GM11168 (cell line): ENCODE measurements around the gene PLCH2.

Experiments used
- in situ Hi-C: fragments of 300-500 bp; cut with MboI; formaldehyde crosslinking; loops from one replicate; pipeline ENCODE4 v1.12.0; 2022; ENCODE audit warnings: low sequenced_read_pairs; ENCODE audit not compliant: unreplicated experiment

PLCH2 gene

DNA sequence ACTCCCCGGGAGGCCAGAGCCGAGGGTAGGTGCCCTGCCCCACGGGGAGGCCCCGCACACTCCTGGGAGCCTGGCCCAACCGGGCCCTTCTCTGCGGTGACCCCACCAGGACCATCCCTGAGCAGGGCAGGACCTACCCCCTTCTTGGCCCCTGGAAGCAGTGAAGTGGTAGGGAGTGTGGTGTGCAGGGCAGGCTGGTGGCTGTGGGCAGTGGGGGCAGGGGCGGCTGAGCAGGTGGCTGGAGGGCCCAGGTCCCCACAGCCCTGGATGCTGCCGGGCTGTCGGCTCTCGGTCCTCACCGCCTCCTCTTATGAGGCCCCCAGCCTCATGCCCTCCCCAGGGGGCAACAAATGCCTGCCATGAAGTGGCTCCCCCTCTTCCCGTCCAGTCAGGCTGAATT, 19.5 kb downstream of the PLCH2 start:
- in situ Hi-C loops: no loop called here

DNA sequence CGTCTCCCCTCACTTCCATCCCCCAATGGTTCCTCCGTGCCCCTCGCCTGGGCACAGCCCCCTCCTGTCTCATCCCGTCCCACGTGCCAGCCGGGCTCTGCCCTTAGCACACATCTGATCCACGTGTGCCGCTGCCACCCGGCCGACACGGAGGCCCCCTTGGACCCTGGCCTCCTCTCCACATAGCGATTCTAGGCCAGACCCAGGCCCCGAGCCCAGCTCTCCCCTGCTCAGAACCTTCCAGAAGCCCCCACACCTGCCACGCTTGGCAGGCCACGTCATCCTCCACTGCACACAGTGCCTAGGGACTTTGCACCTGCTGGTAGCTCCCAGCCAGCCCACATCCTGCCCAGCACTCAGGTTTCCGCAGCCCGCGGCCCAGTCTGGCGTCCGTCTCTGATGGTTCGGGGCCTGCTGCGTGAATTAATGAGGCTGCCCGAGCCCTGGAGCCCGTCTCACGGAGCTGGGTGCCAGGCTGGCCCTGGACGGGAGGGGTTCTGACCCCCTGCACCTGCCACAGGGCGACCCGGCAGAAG, 20.1 kb downstream of the PLCH2 start:
- in situ Hi-C loops: no loop called here

DNA sequence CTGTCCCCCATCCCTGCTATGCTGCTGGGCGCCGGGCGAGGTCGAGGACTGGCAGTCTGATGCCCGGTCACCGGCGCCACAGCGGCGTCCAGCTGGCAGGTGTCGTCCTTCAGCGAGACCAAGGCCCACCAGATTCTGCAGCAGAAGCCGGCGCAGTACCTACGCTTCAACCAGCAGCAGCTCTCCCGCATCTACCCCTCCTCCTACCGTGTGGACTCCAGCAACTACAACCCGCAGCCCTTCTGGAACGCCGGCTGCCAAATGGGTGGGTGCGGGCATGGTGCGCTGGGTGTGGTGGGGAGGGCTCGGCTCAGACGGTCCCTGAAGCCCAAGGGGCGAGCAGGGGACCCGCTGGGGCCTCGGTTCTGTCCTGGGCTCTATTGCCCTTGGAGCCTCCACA, 20.7 kb downstream of the PLCH2 start:
- in situ Hi-C loops: no loop called here

DNA sequence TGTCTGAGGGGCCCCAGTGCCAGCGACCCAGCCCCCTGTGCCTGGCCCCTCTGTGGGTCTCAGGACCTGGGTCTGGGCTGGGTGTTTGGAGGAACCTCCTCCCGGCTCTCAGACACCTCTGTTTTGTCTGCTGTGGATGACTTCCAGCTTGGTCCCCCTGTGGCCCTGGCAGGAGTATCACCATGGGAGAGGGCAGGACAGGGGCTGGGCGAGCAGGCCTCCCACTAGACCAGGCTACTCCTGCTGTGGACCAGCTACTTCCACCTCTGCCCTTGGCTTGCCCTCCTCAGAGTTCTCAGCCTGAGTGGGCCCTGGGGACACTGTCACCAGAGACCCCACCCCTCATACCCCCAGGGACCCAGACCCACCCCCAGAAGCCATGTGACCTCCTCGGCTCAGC, 21.8 kb downstream of the PLCH2 start:
- in situ Hi-C loops: no loop called here

DNA sequence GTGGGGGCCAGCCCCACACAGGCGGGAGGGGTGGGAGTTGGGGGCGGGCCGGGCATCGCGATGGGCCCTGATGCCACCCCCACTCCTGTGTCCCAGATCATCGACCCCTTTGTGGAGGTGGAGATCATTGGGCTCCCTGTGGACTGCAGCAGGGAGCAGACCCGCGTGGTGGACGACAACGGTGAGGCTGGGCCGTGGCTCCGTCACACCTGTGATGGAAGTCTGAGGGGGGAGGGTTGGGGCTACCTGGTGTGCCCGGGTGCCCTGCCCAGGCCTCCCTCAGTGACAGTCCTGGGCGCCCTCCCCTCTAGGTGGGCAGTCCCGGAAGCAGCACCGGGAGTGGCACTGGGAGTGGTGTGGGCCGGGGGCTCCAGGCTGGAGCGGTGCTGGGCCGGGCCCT, 22.6 kb downstream of the PLCH2 start:
- in situ Hi-C loops: no loop called here

DNA sequence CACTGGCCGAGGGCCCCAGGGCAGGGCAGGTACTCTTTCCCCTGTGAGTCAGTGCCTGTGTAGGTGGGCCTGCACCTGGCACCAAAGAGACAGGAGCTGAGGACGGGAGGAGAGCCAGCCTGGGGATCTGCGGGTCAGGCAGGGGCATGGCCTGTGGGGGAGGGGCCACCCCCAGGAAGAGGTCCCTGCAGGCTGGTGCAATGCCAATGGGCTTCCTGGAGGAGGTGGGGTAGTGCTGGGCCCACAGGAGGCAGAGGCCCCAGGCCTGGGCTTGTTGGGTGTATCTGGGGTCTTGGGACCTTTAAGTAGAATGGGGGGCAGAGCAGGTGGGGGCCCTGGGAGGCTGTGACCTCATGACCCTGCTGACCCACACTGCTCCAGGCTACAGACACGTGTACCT, 23.2 kb downstream of the PLCH2 start:
- in situ Hi-C loops: no loop called here

DNA sequence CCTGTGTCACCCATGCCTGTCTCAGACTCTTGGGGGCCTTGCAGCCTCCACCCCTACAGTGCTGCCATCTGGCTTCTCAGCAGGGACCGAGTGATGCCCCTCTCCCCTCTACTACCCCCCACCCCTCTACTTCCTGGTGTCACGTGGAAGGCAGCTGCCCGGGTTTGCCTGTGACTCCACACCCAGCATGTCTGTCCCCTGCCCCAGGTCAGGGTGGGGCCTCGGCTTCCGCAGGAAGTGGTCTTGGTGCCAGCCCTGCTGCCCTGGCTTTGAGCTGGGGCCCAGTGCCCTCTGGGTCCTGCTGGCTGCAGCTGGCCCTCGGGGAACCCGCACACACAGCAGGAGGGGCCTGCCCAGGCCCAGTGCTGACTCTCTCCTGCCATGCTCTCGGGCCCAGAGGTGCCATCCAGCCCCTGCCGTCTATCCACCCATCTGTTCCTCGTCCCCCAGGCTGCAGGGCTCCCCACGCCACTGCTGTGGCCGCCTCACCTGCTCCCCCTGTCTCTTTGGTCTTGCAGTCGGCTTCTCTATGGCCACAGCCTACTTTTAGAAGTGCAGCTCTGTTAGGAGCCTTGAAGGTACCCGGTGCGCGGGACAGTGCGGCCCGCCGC, 24.0 kb downstream of the PLCH2 start:
- in situ Hi-C loops: no loop called here

DNA sequence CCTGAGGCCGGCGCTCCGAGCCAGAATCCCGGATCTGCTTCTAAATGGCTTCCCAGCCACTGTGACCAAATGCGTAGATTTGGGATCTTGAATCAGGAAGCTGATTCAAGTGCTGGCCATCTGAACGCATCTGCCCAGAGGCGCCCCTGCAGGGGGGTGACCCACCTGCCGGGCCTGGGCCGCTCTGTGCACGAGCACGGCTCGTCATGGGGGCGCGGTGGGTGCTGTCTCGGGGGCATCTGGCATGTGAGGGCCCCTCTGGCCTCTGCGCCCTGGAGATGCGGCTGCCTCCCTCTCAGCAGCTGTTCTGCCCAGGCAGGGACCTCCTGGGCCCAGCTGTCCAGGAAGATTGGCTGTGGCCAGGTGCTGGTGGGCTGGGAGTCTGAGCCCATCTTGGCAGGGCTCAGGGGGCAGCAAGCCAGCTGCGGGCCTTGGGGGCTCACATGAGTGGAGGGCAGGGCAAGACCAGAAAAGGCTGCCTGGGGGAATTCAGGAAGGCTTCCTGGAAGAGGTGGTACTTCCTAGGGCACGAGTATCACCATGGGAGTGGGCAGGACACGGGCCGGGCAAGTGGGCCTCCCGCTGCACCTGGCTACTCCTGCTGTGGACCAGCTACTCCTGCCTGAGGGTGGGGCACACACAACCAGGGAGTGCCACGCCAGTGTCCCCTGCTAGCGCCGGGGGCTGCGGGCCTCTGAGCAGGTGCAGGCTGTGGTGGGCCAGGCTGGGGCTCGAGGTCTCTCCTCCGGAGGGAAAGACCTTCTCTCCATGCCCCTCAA, 25.1 kb downstream of the PLCH2 start:
- in situ Hi-C loops: no loop called here

DNA sequence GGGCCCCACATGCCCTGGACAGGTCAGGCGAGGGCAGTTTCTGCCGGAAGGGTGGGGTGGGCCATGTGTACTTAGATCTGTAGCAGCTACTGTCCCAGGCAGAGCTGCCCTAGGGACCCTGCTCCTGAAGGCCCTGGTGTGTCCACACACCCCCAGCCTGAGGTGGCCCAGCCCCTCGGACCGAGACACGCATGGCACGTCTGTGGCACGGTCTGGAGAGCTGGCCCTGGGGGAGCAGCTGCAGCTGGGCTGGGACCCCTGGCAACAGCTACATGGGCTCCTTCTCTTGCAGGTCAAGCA, 25.7 kb downstream of the PLCH2 start:
- in situ Hi-C loops: no loop called here

DNA sequence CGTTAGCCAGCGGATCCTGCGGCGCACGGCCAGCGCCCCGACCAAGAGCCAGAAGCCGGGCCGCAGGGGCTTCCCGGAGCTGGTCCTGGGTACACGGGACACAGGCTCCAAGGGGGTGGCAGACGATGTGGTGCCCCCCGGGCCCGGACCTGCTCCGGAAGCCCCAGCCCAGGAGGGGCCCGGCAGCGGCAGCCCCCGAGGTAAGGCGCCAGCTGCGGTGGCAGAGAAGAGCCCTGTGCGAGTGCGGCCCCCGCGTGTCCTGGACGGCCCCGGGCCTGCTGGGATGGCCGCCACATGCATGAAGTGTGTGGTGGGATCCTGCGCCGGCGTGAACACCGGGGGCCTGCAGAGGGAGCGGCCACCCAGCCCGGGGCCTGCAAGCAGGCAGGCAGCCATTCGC, 26.1 kb downstream of the PLCH2 start:
- in situ Hi-C loops: no loop called here

DNA sequence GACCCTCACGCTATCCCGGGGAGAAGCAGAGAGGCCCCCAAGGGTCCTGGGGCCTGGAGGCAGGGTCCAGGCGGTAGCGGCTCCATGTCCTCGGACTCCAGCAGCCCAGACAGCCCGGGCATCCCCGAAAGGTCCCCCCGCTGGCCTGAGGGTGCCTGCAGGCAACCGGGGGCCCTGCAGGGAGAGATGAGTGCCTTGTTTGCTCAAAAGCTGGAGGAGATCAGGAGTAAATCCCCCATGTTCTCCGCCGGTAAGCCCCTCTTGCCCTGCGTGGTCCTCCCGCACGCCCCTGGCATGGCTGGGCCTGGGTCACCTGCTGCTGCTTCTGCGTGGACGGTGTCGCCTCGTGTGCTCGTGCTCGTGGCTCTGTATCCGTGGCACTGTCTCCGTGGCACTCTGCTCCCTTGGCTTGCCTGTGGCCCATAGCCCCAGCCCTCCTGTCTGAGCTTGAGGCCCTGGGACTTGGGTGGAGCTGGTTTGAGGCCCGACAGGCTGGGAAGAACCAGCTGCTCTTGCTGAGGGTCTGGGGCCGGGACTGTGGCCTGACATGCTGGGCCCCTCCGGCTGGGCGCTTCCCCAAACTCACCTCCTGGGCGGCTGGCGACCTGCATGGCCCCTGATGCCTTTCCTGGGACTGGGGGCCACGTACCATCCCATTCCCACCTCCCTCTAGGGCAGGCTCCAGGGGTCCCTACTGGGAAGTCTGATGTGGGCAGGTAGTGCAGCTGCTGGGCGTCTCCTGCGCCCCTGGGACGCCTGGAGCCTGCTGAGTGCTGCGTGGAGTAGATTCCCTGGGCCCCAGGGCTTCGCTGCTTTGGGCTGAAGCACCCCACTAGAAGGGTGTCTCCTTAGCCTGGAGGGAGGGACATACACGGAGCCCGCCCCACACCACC, 26.8 kb downstream of the PLCH2 start:
- in situ Hi-C loops: no loop called here

DNA sequence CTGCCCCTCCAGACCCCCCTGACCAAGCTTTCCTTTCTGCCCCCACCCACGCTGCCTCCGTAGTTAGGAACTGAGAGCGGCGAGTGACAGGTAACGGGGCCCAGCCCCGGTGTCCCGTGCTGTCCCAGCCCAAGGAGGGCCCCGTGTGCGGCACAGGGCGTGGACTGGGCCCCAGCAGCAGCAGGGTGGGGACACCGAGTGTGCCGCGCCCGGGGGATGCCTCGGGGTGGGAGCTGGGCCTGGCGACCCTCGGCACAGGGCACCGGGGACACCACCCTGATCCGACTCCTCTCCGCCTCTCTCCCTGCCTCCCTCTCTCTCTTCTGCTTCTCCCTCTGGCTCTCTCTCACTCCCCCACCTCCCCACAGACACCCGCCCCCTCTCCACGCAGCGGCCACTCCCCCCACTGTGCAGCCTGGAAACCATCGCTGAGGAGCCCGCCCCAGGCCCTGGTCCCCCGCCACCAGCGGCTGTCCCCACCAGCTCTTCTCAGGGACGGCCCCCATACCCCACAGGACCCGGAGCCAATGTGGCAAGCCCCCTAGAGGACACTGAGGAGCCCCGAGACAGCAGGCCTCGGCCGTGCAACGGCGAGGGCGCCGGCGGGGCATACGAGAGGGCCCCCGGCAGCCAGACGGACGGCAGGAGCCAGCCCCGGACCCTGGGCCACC, 27.6 kb downstream of the PLCH2 start:
- in situ Hi-C loops: no loop called here

DNA sequence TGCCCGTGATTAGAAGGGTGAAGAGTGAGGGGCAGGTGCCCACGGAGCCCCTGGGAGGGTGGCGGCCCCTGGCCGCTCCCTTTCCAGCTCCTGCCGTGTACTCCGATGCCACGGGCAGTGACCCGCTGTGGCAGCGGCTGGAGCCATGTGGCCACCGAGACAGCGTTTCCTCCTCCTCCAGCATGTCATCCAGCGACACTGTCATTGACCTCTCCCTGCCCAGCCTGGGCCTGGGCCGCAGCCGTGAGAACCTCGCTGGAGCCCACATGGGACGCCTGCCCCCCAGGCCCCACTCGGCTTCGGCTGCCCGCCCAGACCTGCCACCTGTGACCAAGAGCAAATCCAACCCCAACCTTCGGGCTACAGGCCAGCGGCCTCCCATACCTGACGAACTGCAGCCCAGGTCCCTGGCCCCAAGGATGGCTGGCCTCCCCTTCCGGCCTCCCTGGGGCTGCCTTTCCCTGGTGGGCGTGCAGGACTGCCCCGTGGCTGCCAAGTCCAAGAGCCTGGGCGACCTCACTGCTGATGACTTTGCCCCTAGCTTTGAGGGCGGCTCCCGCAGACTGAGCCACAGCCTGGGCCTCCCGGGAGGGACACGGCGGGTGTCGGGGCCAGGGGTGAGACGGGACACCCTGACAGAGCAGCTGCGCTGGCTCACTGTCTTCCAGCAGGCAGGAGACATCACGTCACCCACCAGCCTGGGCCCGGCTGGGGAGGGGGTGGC, 28.3 kb downstream of the PLCH2 start:
- in situ Hi-C loops: no loop called here

DNA sequence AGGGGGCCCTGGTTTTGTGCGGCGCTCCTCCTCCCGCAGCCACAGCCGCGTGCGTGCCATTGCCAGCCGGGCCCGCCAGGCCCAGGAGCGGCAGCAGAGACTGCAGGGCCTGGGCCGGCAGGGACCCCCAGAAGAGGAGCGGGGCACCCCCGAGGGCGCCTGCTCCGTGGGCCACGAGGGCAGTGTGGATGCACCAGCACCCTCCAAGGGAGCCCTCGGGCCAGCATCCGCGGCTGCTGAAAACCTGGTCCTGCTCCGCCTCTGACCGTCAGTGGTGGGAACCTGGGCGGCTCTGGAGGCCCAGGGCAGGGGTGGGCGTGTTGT, 28.8 kb downstream of the PLCH2 start:
- in situ Hi-C loops: no loop called here

DNA sequence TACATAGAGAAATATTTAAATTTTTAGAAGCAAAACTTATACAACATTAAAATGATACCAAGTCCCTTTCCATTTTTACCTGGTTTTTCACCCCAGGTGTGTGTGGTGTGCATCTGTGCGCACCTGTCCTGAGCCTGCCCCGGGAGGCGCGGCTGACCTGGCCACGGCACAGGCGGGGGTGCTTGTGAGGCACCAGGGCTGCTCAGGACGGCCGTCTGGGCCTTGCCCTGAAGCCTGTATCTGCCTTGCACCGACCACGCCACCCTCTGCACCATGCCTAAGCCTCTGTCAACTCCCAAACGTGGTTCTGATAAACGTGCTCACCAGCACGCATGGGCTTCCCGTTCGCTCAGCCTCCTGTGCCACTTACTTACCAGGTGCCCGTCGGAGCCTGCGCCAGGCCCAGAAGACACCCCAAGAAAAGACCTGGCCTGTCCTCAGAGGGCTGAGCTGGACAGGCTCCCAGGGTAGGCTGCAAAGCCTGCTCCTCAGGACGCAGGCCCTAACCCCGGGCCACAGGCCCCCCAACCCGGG, 29.4 kb downstream of the PLCH2 start:
- in situ Hi-C loops: no loop called here

DNA sequence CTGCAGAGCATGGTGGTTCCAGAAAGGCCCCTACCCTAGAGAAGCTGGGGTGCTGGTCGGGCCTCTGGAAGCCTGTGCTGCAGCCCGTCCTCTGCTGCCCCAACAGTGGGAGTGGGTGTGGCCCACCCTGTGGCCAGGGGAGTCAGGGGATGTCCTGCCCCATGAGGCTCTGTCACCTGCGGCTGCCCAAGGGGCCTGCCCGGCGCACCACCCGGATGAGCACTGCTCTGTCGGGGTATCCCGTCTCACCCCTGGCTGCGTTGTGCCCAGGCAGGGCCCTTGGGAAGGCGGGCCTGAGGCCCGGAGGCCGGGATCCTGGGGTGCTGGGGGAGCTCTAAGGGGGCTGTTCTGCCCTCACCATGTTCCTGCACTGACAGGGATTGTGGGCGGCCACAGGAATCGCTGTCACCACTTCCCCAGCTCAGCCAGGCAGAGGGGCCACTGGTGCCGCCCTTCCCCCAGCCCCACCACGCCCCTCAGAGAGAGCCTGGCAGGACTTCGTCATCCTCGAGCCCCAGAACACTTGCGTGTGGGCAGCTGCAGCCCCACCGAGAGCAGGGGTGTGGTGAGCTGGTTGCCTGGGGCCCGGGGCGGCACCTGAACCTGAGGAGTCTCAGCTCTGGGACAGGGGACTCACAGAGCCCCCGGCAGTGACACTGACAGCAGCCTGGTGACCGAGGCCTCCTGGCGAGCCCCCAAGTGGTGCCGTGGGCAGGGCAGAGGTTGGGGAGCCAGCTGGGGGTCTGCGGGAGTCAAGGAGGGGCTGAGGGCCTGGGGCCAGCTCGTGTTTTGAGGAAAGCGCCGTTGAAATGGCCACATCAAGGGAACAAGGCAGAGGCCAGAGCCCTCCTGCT, 30.1 kb downstream of the PLCH2 start:
- in situ Hi-C loops: no loop called here

DNA sequence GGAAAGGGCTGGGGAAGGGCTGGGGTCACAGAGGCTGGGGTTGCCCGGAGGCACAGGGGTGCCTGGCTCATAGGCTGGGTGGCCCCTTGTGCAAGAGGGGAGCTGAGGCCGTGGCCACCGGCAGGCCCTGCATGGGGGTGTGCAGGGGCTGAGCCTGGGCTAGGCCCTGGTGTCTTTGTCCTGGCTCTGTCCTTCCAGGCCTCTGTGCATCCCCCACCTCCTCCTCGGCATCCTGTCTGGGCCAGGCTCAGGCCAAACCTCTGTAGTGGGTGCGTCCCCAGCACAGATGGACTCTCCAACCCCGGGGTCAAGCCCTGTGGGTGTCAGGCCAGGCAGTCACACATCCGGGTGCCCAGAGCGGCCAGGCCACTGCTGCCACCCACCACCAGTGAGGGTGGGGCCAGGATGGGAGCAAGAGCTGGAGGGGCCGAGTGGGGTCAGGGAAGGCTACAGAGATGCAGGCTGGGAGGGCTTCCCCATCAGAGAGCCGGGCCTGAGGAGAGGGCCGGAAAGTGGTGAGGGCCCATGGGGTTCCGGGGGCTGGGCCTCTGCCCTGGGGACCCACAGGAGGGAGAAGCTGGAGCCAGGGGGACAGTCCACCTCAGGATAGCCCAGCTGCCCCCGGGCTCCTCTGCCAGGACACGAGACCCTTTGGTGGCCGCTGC, 30.9 kb downstream of the PLCH2 start:
- in situ Hi-C loops: no loop called here

DNA sequence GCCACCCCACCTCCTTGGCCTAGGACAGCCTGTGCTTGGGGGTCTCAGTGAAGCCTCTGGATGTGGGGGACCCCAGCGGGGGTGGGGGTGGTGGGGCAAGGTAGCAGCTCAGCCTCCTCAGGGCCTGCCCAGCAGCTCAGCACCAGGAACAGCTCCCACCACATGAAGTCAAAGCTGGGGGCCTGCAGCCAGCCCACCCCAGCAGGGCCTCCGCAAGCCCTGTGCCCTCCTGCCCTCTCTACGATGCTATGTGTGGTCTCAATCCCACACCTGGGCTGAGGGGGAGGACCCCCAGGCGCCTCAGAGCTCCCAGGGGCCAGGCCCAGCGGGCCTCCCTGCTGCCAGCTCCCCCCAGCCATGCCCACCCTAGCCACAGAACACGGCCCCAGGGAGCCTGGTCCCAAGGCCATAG, 31.7 kb downstream of the PLCH2 start:
- in situ Hi-C loops: no loop called here
